Endodermal cell (in vitro differentiated cells): ENCODE measurements around the gene SLCO2A1. TPM values are rescaled to one million over a fixed set of nuclear protein-coding genes. Genes with fewer than 3 reads are reported as not detected.

Experiments
- DNase-seq: peaks from one replicate; pipeline ENCODE4 v3.0.0-alpha.2; 2017
- H3K27ac ChIP-seq: 2 replicates; pipeline ENCODE4 v1.5.1; 2013; ENCODE audit warnings: mild to moderate bottlenecking, low read depth, low read length, moderate library complexity
- H3K27me3 ChIP-seq: 2 replicates; pipeline ENCODE4 v1.6.1; 2013; ENCODE audit warnings: mild to moderate bottlenecking, low read length, moderate library complexity; ENCODE audit not compliant: insufficient read depth, control insufficient read depth, poor library complexity, severe bottlenecking
- H3K36me3 ChIP-seq: 2 replicates; pipeline ENCODE4 v1.7.0; 2013; ENCODE audit warnings: mild to moderate bottlenecking, low read length, moderate library complexity; ENCODE audit not compliant: control insufficient read depth, insufficient read depth
- H3K4me1 ChIP-seq: one replicate; pipeline ENCODE4 v1.7.0; 2013; ENCODE audit warnings: low read length; ENCODE audit not compliant: control insufficient read depth, insufficient read depth
- H3K4me3 ChIP-seq: 2 replicates; pipeline ENCODE4 v1.5.1; 2013; ENCODE audit warnings: mild to moderate bottlenecking, low read length, moderate library complexity
- H3K9ac ChIP-seq: 2 replicates; pipeline ENCODE4 v1.6.1; 2013; ENCODE audit warnings: mild to moderate bottlenecking, low read length, moderate library complexity; ENCODE audit not compliant: poor library complexity, severe bottlenecking; ENCODE audit errors: extremely low read depth
- H3K9me3 ChIP-seq: 2 replicates; pipeline ENCODE4 v1.6.1; 2013; ENCODE audit warnings: mild to moderate bottlenecking, low read length, moderate library complexity; ENCODE audit not compliant: control insufficient read depth
- H3K27ac Mint-ChIP-seq: 2 replicates; pipeline ENCODE4 v1.8.0; 2020; ENCODE audit warnings: mixed read lengths
- H3K27me3 Mint-ChIP-seq: 2 replicates; pipeline ENCODE4 v1.8.0; 2021; ENCODE audit warnings: mild to moderate bottlenecking, mixed read lengths; ENCODE audit not compliant: insufficient read depth
- H3K36me3 Mint-ChIP-seq: 2 replicates; pipeline ENCODE4 v1.8.0; 2020; ENCODE audit warnings: low read depth, mixed read lengths
- H3K4me1 Mint-ChIP-seq: 2 replicates; pipeline ENCODE4 v1.8.0; 2020; ENCODE audit warnings: mixed read lengths
- H3K4me3 Mint-ChIP-seq: 2 replicates; pipeline ENCODE4 v1.8.0; 2020; ENCODE audit warnings: mild to moderate bottlenecking, moderate library complexity, mixed read lengths
- H3K9me3 Mint-ChIP-seq: 2 replicates; pipeline ENCODE4 v1.8.0; 2020; ENCODE audit warnings: mild to moderate bottlenecking, mixed read lengths
- CTCF ChIP-seq: fragments of 200-600 bp; sonication (generic); conservative IDR thresholded peaks from 2 replicates; pipeline ENCODE4 v1.5.0; 2021; ENCODE audit warnings: antibody characterized with exemption, mild to moderate bottlenecking
- WGBS, 2 experiments: methylation state at CpG; one replicate each; pipeline versions ENCODE4 v1.1.5 to v1.1.7; 2013; ENCODE audit warnings: missing lambda C conversion rate in 2 of 2, mixed read lengths in 1 of 2; ENCODE audit not compliant: insufficient coverage in 1 of 2, insufficient read length in 1 of 2; 5-methylcytosine and 5-hydroxymethylcytosine counted together
- total RNA-seq, 2 donors: library from RNA; stranded (reverse); fragmentation: NEBNext Ultra II Directional in 1 of 2; extraction: Animal tissue kit (Norgen Biotek cat#: 25700) in 1 of 2; gene quantifications; 2 replicates in 1 of 2; 3 replicates in 1 of 2; pipeline ENCODE4 v1.2.1, GENCODE V29; 2021

SLCO2A1 gene
- total RNA-seq, 2 donors from 2014 or later, result 126 to 134 TPM

GRCh38 chr3:133983576-133984560, 45.9 kb downstream of the SLCO2A1 start:
- Histone ChIP-seq H3K36me3 (peaks cover 23% of the 10 kb centered on the region), H3K27me3 (no peaks in the 10 kb centered on the region), H3K27ac (no peak overlapping the region), H3K4me1 (peaks cover 28% of the 10 kb centered on the region), H3K9ac (no peak overlapping the region), H3K4me3 (no peak overlapping the region), H3K9me3 (no peaks in the 10 kb centered on the region)
- Mint-ChIP-seq H3K9me3 (no peaks in the 10 kb centered on the region), H3K36me3 (peaks cover 38% of the 10 kb centered on the region), H3K27me3 (no peaks in the 10 kb centered on the region), H3K4me1 (peaks cover 61% of the 10 kb centered on the region), H3K4me3 (no peak overlapping the region), H3K27ac (no peak overlapping the region)
- peak; percentile 21 for DNase-seq
- WGBS, 2 experiments, result 92 to 97% methylated on average over 6 to 9 of the region's 9 CpGs
- no peak for TF ChIP-seq CTCF

- no peak overlapping the region for H3K9ac ChIP-seq
- H3K27ac Mint-ChIP-seq, result no peak overlapping the region
- H3K4me3 Mint-ChIP-seq, result no peak overlapping the region
- H3K4me1 Mint-ChIP-seq, result peaks cover 53% of the 10 kb centered on the region
- peaks cover 21% of the 10 kb centered on the region for H3K4me1 ChIP-seq
- WGBS, 2 experiments, result 90 to 98% methylated on average over 5 to 7 of the region's 7 CpGs
- peaks cover 43% of the 10 kb centered on the region for H3K36me3 Mint-ChIP-seq
- H3K27ac ChIP-seq, result no peak overlapping the region
- H3K4me3 ChIP-seq, result no peak overlapping the region
- H3K9me3 Mint-ChIP-seq, result no peaks in the 10 kb centered on the region
- peak; percentile 3 for DNase-seq
- no peaks in the 10 kb centered on the region for H3K27me3 Mint-ChIP-seq
- H3K9me3 ChIP-seq, result no peaks in the 10 kb centered on the region
- peaks cover 31% of the 10 kb centered on the region for H3K36me3 ChIP-seq
- no peak for TF ChIP-seq CTCF
- no peaks in the 10 kb centered on the region for H3K27me3 ChIP-seq
Measured at GRCh38 chr3:133983126-133983525, 46.6 kb downstream of the SLCO2A1 start.

GRCh38 chr3:133980550-133980949, 49.2 kb downstream of the SLCO2A1 start:
- Histone ChIP-seq H3K36me3 (peaks cover 57% of the 10 kb centered on the region), H3K27me3 (no peaks in the 10 kb centered on the region), H3K9me3 (no peaks in the 10 kb centered on the region), H3K4me3 (no peak overlapping the region), H3K27ac (no peak overlapping the region), H3K9ac (no peak overlapping the region), H3K4me1 (peaks cover 7% of the 10 kb centered on the region)
- Mint-ChIP-seq H3K27me3 (no peaks in the 10 kb centered on the region), H3K27ac (no peak overlapping the region), H3K9me3 (no peaks in the 10 kb centered on the region), H3K4me3 (no peak overlapping the region), H3K4me1 (peaks cover 37% of the 10 kb centered on the region), H3K36me3 (peaks cover 69% of the 10 kb centered on the region)
- DNase-seq, result no peak
- TF ChIP-seq CTCF, result no peak
- WGBS, 2 experiments, result 93 to 94% methylated on average over 3 to 4 of the region's 4 CpGs
